ENCODE data around the gene IRX2.

IRX2 gene

GRCh38 chr5:2721385-2722138 is 29.9 kb downstream of the IRX2 start:
- in situ Hi-C loops (cut with MboI; ENCODE audit: low sequenced_read_pairs), result no loop called here

GRCh38 chr5:2719332-2719731 is 32.1 kb downstream of the IRX2 start:
- in situ Hi-C loops (cut with MboI; ENCODE audit: low sequenced_read_pairs), result no loop called here

GRCh38 chr5:2718115-2718514 is 33.4 kb downstream of the IRX2 start:
- in situ Hi-C loops (cut with MboI; ENCODE audit: low sequenced_read_pairs), result no loop called here

GRCh38 chr5:2715856-2716255 is 35.6 kb downstream of the IRX2 start:
- in situ Hi-C loops (cut with MboI; ENCODE audit: low sequenced_read_pairs), result no loop called here

- in situ Hi-C loops (cut with MboI; ENCODE audit: low sequenced_read_pairs), result no loop called here
These were observed 36.7 kb downstream of the IRX2 start for GRCh38 chr5:2714805-2715204.

GRCh38 chr5:2714026-2714425 is 37.5 kb downstream of the IRX2 start:
- in situ Hi-C loops (cut with MboI; ENCODE audit: low sequenced_read_pairs), result no loop called here

- in situ Hi-C loops (cut with MboI; ENCODE audit: low sequenced_read_pairs), result no loop called here
These were observed 39.7 kb downstream of the IRX2 start for GRCh38 chr5:2711446-2712425.

- in situ Hi-C loops (cut with MboI; ENCODE audit: low sequenced_read_pairs), result no loop called here
These were observed 40.6 kb downstream of the IRX2 start for GRCh38 chr5:2710910-2711309.

GRCh38 chr5:2709976-2710689 is 41.3 kb downstream of the IRX2 start:
- in situ Hi-C loops (cut with MboI; ENCODE audit: low sequenced_read_pairs), result no loop called here

- in situ Hi-C loops (cut with MboI; ENCODE audit: low sequenced_read_pairs), result no loop called here
These were observed 42.7 kb downstream of the IRX2 start for GRCh38 chr5:2708751-2709150.

- in situ Hi-C loops (cut with MboI; ENCODE audit: low sequenced_read_pairs), result no loop called here
These were observed 43.3 kb downstream of the IRX2 start for GRCh38 chr5:2708132-2708531.

- in situ Hi-C loops (cut with MboI; ENCODE audit: low sequenced_read_pairs), result no loop called here
These were observed 45.6 kb downstream of the IRX2 start for GRCh38 chr5:2705861-2706260.

GRCh38 chr5:2704806-2705645 is 46.5 kb downstream of the IRX2 start:
- in situ Hi-C loops (cut with MboI; ENCODE audit: low sequenced_read_pairs), result no loop called here

GRCh38 chr5:2704111-2704510 is 47.4 kb downstream of the IRX2 start:
- in situ Hi-C loops (cut with MboI; ENCODE audit: low sequenced_read_pairs), result no loop called here

GRCh38 chr5:2703615-2704014 is 47.9 kb downstream of the IRX2 start:
- in situ Hi-C loops (cut with MboI; ENCODE audit: low sequenced_read_pairs), result no loop called here

GRCh38 chr5:2703041-2703440 is 48.4 kb downstream of the IRX2 start:
- in situ Hi-C loops (cut with MboI; ENCODE audit: low sequenced_read_pairs), result no loop called here

GRCh38 chr5:2702096-2702879 is 49.2 kb downstream of the IRX2 start:
- in situ Hi-C loops (cut with MboI; ENCODE audit: low sequenced_read_pairs), result no loop called here

- in situ Hi-C loops (cut with MboI; ENCODE audit: low sequenced_read_pairs), result no loop called here
These were observed 49.9 kb downstream of the IRX2 start for GRCh38 chr5:2701592-2701991.

- in situ Hi-C loops (cut with MboI; ENCODE audit: low sequenced_read_pairs), result no loop called here
These were observed 50.6 kb downstream of the IRX2 start for GRCh38 chr5:2700876-2701275.

GRCh38 chr5:2699686-2700085 is 51.8 kb downstream of the IRX2 start:
- in situ Hi-C loops (cut with MboI; ENCODE audit: low sequenced_read_pairs), result no loop called here
